ENCODE results near the gene HES7. TPM values are rescaled to one million over a fixed set of nuclear protein-coding genes. Genes with fewer than 3 reads are reported as not detected.
A peak's percentile ranks its signal among the peaks of the same experiment; 100 is the strongest.

HES7 gene
- polyA plus RNA-seq, 4 donors, result 0.06 TPM; not detected in 3

DNA sequence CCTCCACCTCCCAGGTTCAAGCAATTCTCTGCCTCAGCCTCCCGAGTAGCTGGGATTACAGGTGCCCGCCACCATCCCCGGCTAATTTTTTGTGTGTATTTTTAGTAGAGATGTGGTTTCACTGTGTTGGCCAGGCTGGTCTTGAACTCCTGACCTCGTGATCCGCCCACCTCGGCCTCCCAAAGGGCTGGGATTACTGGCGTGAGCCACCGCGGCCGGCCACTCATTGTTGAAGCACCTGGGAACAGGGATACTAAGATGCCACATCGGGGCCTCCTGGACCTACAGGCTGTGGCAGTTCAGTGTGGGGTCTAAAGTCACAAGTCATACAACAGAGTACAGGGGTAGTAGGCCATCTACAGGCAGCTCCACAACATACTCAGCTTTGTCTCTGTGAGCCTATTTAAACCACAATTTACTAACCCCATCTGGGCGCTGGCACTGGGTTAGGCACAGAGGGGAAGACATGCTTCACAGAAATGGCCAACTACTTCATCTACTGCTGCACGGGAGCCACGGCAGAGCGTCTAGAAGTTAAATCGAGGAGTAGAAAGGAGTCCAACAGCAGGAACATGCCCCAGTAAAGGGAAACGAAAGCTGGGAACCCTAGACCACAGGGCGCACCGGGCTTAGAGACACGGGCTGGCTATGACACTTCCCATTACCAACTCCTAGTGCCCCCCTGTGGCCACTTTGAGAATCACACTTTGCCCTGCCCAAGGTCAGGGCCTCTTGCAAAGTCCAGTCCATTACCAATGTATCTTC lies 34.5 kb upstream of the HES7 start:
- WGBS, 3 donors, result 41 to 44% (median 43%) methylated on average over 20 of the region's 20 CpGs
- no peak overlapping the region for H3K4me3 ChIP-seq (ENCODE audit: low read depth in 1 of 3, low read length in 3 of 3)
- FAIRE-seq, result no peak

GRCh38 chr17:8156246-8156992 lies 32.5 kb upstream of the HES7 start:
- H3K36me3 ChIP-seq (ENCODE audit: control insufficient read depth in 3 of 3, insufficient read depth in 2 of 3, low read depth in 1 of 3, low read length in 3 of 3), result peaks cover 0 to 34% (median 4%) of the 10 kb centered on the region in 3 donors
- H3K4me3 ChIP-seq (ENCODE audit: low read depth in 1 of 3, low read length in 3 of 3), result peak overlapping the region; percentile 58 to 71 (median 59)
- H3K27ac ChIP-seq (ENCODE audit: low read depth in 1 of 3, low read length in 2 of 3), result peak overlapping the region; percentile 91 to 99 (median 98)
- FAIRE-seq (peak; percentile 96), DNase-seq (peak; percentile 100)
- 0 to 1% (median 0%) methylated on average over 56 to 59 of the region's 59 CpGs for WGBS, 3 donors
- H3K27me3 ChIP-seq (ENCODE audit: control insufficient read depth in 3 of 3, insufficient read depth in 3 of 3, low read length in 3 of 3), result no peaks in the 10 kb centered on the region
- H3K9me3 ChIP-seq (ENCODE audit: control insufficient read depth in 2 of 2, insufficient read depth in 1 of 2, low read depth in 1 of 2, low read length in 1 of 2), result no peaks in the 10 kb centered on the region
- peaks cover 1 to 69% (median 9%) of the 10 kb centered on the region in 3 donors for H3K4me1 ChIP-seq (ENCODE audit: control insufficient read depth in 3 of 3, insufficient read depth in 2 of 3, low read depth in 1 of 3, low read length in 2 of 3)

More for the DNA sequence above, 34.5 kb upstream of the HES7 start:
- Histone ChIP-seq H3K27ac (ENCODE audit: low read depth in 1 of 3, low read length in 2 of 3) (peak overlapping the region; percentile 62 to 96 (median 95)), H3K9me3 (ENCODE audit: control insufficient read depth in 2 of 2, insufficient read depth in 1 of 2, low read depth in 1 of 2, low read length in 1 of 2) (no peaks in the 10 kb centered on the region), H3K36me3 (ENCODE audit: control insufficient read depth in 3 of 3, insufficient read depth in 2 of 3, low read depth in 1 of 3, low read length in 3 of 3) (peaks cover 0 to 40% (median 4%) of the 10 kb centered on the region in 3 donors), H3K27me3 (ENCODE audit: control insufficient read depth in 3 of 3, insufficient read depth in 3 of 3, low read length in 3 of 3) (no peaks in the 10 kb centered on the region), H3K4me1 (ENCODE audit: control insufficient read depth in 3 of 3, insufficient read depth in 2 of 3, low read depth in 1 of 3, low read length in 2 of 3) (peaks cover 3 to 61% (median 8%) of the 10 kb centered on the region in 3 donors)
- peak; percentile 97 for DNase-seq

GRCh38 chr17:8155996-8156245 lies 32.0 kb upstream of the HES7 start:
- Histone ChIP-seq H3K27me3 (ENCODE audit: control insufficient read depth in 3 of 3, insufficient read depth in 3 of 3, low read length in 3 of 3) (no peaks in the 10 kb centered on the region), H3K4me1 (ENCODE audit: control insufficient read depth in 3 of 3, insufficient read depth in 2 of 3, low read depth in 1 of 3, low read length in 2 of 3) (peaks cover 0 to 67% (median 8%) of the 10 kb centered on the region in 3 donors), H3K9me3 (ENCODE audit: control insufficient read depth in 2 of 2, insufficient read depth in 1 of 2, low read depth in 1 of 2, low read length in 1 of 2) (no peaks in the 10 kb centered on the region), H3K27ac (ENCODE audit: low read depth in 1 of 3, low read length in 2 of 3) (peak overlapping the region; percentile 90 to 97 (median 92)), H3K36me3 (ENCODE audit: control insufficient read depth in 3 of 3, insufficient read depth in 2 of 3, low read depth in 1 of 3, low read length in 3 of 3) (peaks cover 0 to 29% (median 2%) of the 10 kb centered on the region in 3 donors), H3K4me3 (ENCODE audit: low read depth in 1 of 3, low read length in 3 of 3) (peak overlapping the region; percentile 58 to 71 (median 59))
- WGBS, 3 donors, result 0 to 2% (median 1%) methylated on average over 11 of the region's 11 CpGs
- FAIRE-seq (no peak), DNase-seq (no peak)

GRCh38 chr17:8155231-8155995 lies 31.5 kb upstream of the HES7 start:
- peak; percentile 41 to 42 for DNase-seq
- Histone ChIP-seq H3K27ac (ENCODE audit: low read depth in 1 of 3, low read length in 2 of 3) (peak overlapping the region; percentile 90 to 97 (median 92)), H3K4me3 (ENCODE audit: low read depth in 1 of 3, low read length in 3 of 3) (peak overlapping the region; percentile 58 to 71 (median 59)), H3K4me1 (ENCODE audit: control insufficient read depth in 3 of 3, insufficient read depth in 2 of 3, low read depth in 1 of 3, low read length in 2 of 3) (peaks cover 0 to 67% (median 12%) of the 10 kb centered on the region in 3 donors), H3K36me3 (ENCODE audit: control insufficient read depth in 3 of 3, insufficient read depth in 2 of 3, low read depth in 1 of 3, low read length in 3 of 3) (peaks cover 0 to 30% (median 2%) of the 10 kb centered on the region in 3 donors), H3K27me3 (ENCODE audit: control insufficient read depth in 3 of 3, insufficient read depth in 3 of 3, low read length in 3 of 3) (no peaks in the 10 kb centered on the region), H3K9me3 (ENCODE audit: control insufficient read depth in 2 of 2, insufficient read depth in 1 of 2, low read depth in 1 of 2, low read length in 1 of 2) (no peaks in the 10 kb centered on the region)
- WGBS, 3 donors, result 18 to 33% (median 27%) methylated on average over 14 of the region's 14 CpGs
- FAIRE-seq, result no peak

DNA sequence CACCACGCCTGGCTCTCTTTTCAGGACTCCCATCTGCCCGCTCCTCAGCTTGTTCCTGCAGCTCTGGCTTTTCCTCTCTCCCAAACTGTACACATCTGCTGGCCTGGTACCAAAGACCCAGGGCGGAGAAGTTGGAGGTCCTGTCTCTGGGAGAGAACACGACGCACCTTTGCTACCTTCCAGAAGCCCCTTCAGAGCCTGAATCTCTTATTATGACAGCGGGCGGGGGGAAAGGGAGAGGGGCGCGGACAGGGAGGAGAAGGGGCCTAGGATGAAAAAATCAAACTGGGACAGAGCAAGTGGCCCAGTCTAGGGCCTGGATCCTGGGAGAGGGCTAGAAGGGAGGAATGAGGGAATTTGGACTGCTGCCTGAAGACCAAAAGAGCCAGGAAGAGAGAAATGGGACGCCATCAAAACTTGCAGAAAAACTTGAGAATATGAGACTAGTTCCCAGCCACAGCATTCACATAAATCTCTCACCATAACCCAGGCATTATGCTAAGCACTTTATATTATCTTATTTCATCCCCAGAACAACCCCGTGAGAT lies 30.8 kb upstream of the HES7 start:
- peak in 1 of 2 donors; percentile 33 for DNase-seq
- peaks cover 0 to 70% (median 12%) of the 10 kb centered on the region in 3 donors for H3K4me1 ChIP-seq (ENCODE audit: control insufficient read depth in 3 of 3, insufficient read depth in 2 of 3, low read depth in 1 of 3, low read length in 2 of 3)
- peaks cover 1 to 32% (median 3%) of the 10 kb centered on the region in 3 donors for H3K36me3 ChIP-seq (ENCODE audit: control insufficient read depth in 3 of 3, insufficient read depth in 2 of 3, low read depth in 1 of 3, low read length in 3 of 3)
- no peaks in the 10 kb centered on the region for H3K9me3 ChIP-seq (ENCODE audit: control insufficient read depth in 2 of 2, insufficient read depth in 1 of 2, low read depth in 1 of 2, low read length in 1 of 2)
- peak overlapping the region; percentile 58 to 71 (median 59) for H3K4me3 ChIP-seq (ENCODE audit: low read depth in 1 of 3, low read length in 3 of 3)
- no peaks in the 10 kb centered on the region for H3K27me3 ChIP-seq (ENCODE audit: control insufficient read depth in 3 of 3, insufficient read depth in 3 of 3, low read length in 3 of 3)
- FAIRE-seq, result no peak
- peak overlapping the region; percentile 90 to 97 (median 92) for H3K27ac ChIP-seq (ENCODE audit: low read depth in 1 of 3, low read length in 2 of 3)
- 47 to 53% (median 49%) methylated on average over 11 of the region's 11 CpGs for WGBS, 3 donors

GRCh38 chr17:8153957-8154607 lies 30.2 kb upstream of the HES7 start:
- peak; percentile 94 to 96 for DNase-seq
- 3 to 4% (median 4%) methylated on average over 17 to 22 of the region's 22 CpGs for WGBS, 3 donors
- FAIRE-seq, result no peak
- peaks cover 6 to 32% (median 7%) of the 10 kb centered on the region in 3 donors for H3K36me3 ChIP-seq (ENCODE audit: control insufficient read depth in 3 of 3, insufficient read depth in 2 of 3, low read depth in 1 of 3, low read length in 3 of 3)
- peaks cover 0 to 66% (median 12%) of the 10 kb centered on the region in 3 donors for H3K4me1 ChIP-seq (ENCODE audit: control insufficient read depth in 3 of 3, insufficient read depth in 2 of 3, low read depth in 1 of 3, low read length in 2 of 3)
- peak overlapping the region; percentile 90 to 97 (median 92) for H3K27ac ChIP-seq (ENCODE audit: low read depth in 1 of 3, low read length in 2 of 3)
- H3K4me3 ChIP-seq (ENCODE audit: low read depth in 1 of 3, low read length in 3 of 3), result peak overlapping the region in 2 of 3 donors; percentile 59 to 71
- H3K9me3 ChIP-seq (ENCODE audit: control insufficient read depth in 2 of 2, insufficient read depth in 1 of 2, low read depth in 1 of 2, low read length in 1 of 2), result no peaks in the 10 kb centered on the region
- H3K27me3 ChIP-seq (ENCODE audit: control insufficient read depth in 3 of 3, insufficient read depth in 3 of 3, low read length in 3 of 3), result no peaks in the 10 kb centered on the region

DNA sequence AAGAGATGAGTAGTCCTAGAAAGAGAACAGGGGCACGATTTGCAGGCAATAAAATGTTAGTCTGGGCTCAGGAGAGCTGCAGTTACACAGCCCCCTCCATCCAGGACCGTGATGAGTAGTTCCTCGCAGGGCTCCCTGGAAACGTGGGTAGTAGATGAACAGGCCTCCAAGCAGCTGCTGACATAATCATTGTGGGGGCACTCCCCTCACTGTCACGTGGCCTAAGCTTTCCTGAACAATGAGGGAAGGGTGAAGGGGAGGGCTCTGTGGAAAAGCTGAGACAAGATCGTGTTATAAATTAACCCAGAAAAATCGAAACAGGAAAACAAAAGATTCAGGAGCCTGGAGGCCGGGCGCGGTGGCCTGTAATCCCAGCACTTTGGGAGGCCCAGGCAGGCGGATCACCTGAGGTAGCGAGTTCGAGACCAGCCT lies 29.6 kb upstream of the HES7 start:
- peak overlapping the region; percentile 90 to 97 (median 92) for H3K27ac ChIP-seq (ENCODE audit: low read depth in 1 of 3, low read length in 2 of 3)

More for the DNA sequence above, 29.6 kb upstream of the HES7 start:
- no peaks in the 10 kb centered on the region for H3K27me3 ChIP-seq (ENCODE audit: control insufficient read depth in 3 of 3, insufficient read depth in 3 of 3, low read length in 3 of 3)
- no peaks in the 10 kb centered on the region for H3K9me3 ChIP-seq (ENCODE audit: control insufficient read depth in 2 of 2, insufficient read depth in 1 of 2, low read depth in 1 of 2, low read length in 1 of 2)
- peaks cover 7 to 35% (median 7%) of the 10 kb centered on the region in 3 donors for H3K36me3 ChIP-seq (ENCODE audit: control insufficient read depth in 3 of 3, insufficient read depth in 2 of 3, low read depth in 1 of 3, low read length in 3 of 3)
- DNase-seq (peak; percentile 96 to 97), FAIRE-seq (no peak)
- WGBS, 3 donors, result 4 to 20% (median 14%) methylated on average over 13 of the region's 13 CpGs
- peaks cover 0 to 65% (median 12%) of the 10 kb centered on the region in 3 donors for H3K4me1 ChIP-seq (ENCODE audit: control insufficient read depth in 3 of 3, insufficient read depth in 2 of 3, low read depth in 1 of 3, low read length in 2 of 3)
- H3K4me3 ChIP-seq (ENCODE audit: low read depth in 1 of 3, low read length in 3 of 3), result peak overlapping the region in 1 of 3 donors; percentile 20
